Effector CD8-positive, alpha-beta T cell (primary cell): Measurements from ENCODE around the gene SLPI.

Experiments
- DNase-seq: peaks from one replicate; lab custom pipeline; 2025; lab: John Stamatoyannopoulos, UW

SLPI gene

DNA sequence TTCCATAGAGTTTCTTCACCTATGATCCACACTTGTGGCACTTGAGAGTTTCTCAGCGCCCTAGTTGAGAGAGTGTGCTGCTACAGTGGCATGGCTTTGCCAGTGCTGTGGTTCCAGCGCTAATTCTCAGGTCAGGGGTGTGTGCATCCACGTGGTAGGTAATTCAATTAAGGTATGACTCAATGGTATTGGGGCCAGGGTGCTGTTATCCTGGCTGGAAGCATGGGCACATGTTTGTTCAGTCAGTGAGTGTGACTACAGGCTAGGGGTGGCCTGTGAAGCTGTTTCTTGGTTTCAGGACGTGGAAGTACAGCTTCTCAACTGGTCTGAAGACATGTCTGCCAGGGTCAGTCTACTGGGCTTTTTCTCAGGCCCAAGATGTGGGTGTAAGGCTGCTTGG is 36.2 kb downstream of the SLPI start:
- no peak for DNase-seq

DNA sequence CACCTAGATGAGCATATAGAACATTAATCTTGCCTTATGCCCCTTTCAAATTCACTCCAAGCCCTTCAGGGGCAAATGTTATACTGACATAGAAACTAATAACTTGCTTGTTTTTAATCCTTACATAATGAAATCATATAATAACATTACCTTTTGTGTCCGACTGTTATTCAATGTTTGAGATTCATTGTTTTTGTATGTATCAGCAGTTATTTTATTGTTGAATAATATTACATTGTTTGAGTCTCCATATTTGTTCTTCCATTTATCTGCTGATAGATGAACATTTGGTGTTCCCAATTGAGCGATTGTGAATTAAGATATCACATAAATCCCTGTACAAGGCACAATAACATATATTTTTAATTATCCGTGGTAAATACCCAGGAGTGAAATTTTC is 41.5 kb downstream of the SLPI start:
- DNase-seq, result no peak

DNA sequence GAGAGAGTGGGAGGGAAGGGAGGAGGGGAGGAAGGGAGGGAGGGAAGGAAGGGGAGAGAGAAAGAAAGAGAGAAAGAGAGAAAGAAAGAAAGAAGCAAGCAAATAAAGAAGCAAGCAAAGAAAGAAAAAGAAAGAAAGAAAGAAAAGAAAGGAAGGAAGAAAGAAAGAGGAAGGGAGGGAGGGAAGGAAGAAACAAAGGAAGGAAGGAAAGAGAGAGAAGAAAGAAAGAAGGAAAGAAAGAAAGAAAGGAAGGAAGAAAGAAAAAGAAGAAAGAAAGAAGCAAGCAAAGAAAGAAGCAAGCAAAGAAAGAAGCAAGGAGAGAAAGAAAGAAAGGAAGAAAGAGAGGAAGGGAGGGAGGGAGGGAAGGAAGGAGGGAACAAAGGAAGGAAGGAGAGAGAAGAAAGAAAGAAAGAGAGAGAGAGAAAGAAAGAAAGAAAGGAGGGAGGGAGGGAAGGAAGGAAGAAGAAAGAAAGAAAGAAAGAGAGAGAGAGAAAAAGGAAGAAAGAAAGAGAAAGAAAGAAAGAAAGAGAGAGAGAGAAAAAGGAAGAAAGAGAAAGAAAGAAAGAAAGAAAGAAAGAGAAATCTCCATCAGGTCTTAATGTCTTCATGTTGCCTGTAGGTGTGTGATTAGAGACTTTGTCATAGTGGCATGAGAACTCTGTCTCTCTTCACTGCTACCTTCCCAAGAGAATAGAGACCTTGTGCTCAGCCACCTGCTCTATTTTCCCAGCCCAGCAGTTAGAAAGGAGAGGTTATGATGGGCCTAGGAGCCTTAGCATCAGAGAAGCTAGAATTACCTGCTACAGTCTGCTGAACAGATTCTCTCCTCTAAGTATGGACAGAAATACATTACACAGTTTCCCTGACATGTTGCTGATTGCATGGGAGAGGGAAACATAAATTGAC is 42.5 kb downstream of the SLPI start:
- no peak for DNase-seq

DNA sequence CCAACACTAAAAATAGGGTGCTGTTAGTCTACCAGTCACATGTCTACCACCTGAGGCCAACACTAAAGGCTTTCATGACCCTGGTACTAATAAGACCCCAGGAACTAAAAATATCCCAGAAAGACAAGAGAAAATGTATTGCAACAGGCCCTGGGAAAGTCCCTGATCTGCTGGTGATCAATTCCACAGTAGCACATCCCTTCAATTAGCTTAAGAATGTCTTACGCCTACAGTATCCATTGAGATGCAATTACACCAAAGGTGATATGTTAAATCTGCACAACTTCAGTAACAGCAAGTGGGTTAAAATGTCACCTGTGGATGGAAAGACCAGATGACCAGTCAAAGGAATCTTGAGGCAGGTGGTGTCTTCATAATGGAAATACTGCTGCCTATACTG is 44.4 kb downstream of the SLPI start:
- no peak for DNase-seq

DNA sequence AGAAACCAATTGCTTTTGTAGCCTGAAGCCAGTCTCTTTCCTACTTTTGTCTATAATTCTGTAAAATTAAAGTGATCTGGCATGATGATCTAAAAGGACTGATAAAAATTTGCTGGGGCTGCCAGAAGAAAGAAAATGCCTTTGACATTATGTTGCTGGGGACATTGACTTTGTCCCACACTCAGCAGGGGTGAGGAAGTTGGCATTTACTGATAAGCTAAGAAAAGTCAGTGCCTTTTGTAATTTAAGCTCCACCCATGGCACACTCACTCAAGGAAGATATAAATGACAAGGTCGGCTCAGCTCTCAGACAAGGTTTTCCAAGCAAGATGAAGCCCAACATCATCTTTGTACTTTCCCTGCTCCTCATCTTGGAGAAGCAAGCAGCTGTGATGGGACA is 47.6 kb downstream of the SLPI start, which contains the start of gene SEMG1:
Gene SEMG1, plus strand, starts transcription at position 309 of the 400 bp plus-strand sequence. Its CDS starts 21 bp downstream, at position 330.
- no peak for DNase-seq
